GM23248 (cell line): ENCODE data around the gene SND1.

ENCODE experiments used
- EZH2 ChIP-seq: fragments of 200-600 bp; sonication (generic); IDR thresholded peaks from 2 replicates; pipeline ENCODE4 v1.6.1; 2018; ENCODE audit warnings: antibody characterized with exemption, mild to moderate bottlenecking; ENCODE audit not compliant: insufficient read depth, poor library complexity, severe bottlenecking
- EZH2phosphoT487 ChIP-seq: fragments of 200-600 bp; sonication (generic); IDR thresholded peaks from 2 replicates; pipeline ENCODE4 v1.6.1; 2018; ENCODE audit warnings: antibody characterized with exemption, moderate library complexity, mild to moderate bottlenecking, low read depth; ENCODE audit not compliant: insufficient read depth

DNA sequence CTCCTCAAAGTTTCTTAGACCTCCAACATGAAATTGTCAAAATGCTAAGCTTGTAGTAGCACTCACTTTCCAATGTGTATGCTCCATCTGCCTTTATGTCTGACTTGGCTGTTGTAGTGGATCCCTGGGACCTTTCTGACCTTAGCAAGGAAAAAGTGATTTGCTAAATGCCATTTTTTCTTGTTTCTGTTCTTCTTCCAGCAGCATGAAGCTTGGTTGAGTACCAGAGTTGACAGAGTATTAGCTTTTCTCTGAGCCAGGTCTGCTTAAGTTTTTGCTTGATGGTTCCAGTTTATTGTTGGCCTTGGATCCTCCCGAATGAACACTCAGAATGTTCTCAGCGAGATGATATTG, 168.7 kb downstream of the SND1 start:
- no peak for TF ChIP-seq EZH2phosphoT487
- TF ChIP-seq EZH2 = no peak
